Stimulated activated CD8-positive, alpha-beta memory T cell treated with anti-CD3 and anti-CD28 coated beads, Interleukin-2, amount 100 ng/mL, for 1 hour (primary cell): ENCODE results near the gene MMP23B.

Experiments
- DNase-seq, 2 donors: peaks; one replicate each; pipeline ENCODE4 v3.0.0-alpha.2; 2020; ENCODE audit warnings: low read depth in 2 of 2

The MMP23B gene

GRCh38 chr1:1602968-1603506 lies 28.9 kb upstream of the MMP23B start:
- DNase-seq: no peak

DNA sequence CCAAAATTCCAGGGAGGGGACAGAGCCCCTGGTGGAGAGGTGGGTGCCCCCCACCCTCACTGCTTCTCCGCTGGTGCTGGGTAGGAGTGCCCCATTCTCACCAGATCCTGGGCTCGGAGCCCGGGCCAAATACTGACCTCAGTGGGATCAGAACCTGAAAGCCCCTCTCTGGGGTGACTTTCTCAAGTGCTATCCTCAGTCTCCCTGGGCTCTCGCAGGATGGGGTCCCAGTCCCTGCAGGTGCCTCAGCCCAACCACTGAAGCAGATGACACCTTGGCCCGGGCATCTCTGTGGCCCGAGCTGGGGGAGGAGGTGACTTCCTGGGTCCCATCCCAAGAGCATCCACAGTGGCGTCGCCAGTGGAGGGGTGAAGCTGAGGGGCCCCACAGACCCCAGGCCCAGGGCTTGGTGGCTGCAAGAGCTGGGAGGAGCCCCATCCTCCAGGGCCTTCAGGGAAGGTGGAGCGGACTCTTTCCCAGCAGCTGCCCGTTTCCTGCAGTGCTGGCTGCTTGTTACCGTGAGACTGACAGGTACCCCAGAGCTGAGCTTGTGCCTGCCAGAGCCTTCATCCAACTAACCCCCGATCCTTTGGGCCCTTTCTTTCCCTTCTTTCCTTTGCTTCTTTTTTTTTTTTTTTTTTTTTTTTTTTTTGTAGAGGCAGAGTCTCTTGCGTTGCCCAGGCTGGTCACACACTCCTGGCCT lies 28.2 kb upstream of the MMP23B start:
- no peak for DNase-seq

- no peak for DNase-seq
Measured at GRCh38 chr1:1604374-1605033, 27.5 kb upstream of the MMP23B start.

- no peak for DNase-seq
Measured at GRCh38 chr1:1605034-1605591, 26.9 kb upstream of the MMP23B start.

DNA sequence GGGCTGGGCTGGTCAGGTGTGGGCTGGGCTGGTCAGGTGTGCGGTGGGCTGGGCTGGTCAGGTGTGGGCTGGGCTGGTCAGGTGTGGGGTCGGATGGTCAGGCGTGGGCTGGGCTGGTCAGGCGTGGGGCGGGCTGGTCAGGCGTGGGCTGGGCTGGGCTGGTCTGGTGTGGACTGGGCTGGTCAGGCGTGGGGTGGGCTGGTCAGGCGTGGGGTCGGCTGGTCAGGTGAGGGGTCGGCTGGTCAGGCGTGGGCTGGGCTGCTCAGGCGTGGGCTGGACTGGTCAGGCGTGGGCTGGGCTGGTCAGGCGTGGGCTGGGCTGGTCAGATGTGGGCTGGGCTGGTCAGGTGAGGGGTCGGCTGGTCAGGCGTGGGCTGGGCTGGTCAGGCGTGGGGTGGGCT lies 26.2 kb upstream of the MMP23B start:
- DNase-seq: no peak

- DNase-seq: no peak
Measured at GRCh38 chr1:1606232-1606631, 25.7 kb upstream of the MMP23B start.

- DNase-seq: no peak
Measured at GRCh38 chr1:1609822-1610485, 22.0 kb upstream of the MMP23B start.

GRCh38 chr1:1610796-1611195 lies 21.2 kb upstream of the MMP23B start:
- DNase-seq: no peak

DNA sequence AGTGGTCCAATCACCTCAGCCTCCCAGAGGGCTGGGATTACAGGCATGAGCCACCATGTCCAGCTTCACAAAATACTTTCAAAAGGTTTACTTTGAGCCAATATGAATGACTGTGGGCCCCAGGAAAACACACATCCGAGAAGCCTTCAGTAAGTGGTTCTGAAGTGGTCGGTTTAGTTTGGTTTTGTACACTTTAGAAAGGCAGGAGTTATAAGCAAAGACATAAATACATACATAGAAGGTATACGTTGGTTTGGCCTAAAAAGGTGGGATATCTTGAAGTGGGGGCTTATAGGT lies 19.9 kb upstream of the MMP23B start:
- no peak for DNase-seq

- DNase-seq: no peak
Measured at GRCh38 chr1:1613509-1614082, 18.4 kb upstream of the MMP23B start.

DNA sequence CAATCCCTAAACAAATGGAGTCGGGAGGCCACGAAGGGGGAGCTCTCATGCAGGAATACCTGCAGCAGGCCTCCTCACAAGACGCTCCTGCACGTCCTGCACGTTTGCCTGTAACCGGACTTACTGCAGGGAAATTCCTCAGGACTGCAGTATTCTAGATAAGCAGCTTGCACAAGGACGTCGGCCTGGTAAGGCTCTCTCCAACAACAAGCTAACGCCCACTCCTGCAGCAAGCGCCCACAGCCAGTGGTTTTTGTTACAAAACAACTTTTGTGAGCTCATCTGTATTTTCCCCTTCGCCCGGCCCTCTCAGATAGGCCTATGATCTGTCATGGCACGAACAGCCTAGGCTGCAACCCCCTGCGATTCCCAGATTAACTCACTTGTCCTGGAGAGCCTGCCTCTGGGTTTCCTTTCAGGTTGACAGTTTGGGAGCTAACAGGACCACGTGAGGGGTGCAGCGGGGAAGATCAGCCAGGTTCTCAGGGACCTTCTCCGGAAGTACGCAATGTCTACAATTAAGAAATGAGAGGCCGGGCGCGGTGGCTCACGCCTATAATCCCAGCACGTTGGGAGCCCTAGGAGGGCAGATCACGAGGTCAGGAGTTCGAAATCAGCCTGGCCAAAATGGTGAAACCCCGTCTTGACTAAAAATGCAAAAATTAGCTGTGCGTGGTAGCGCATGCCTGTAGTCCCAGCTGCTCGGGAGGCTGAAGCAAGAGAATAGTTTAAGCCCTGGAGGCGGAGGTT lies 17.6 kb upstream of the MMP23B start:
- no peak for DNase-seq

DNA sequence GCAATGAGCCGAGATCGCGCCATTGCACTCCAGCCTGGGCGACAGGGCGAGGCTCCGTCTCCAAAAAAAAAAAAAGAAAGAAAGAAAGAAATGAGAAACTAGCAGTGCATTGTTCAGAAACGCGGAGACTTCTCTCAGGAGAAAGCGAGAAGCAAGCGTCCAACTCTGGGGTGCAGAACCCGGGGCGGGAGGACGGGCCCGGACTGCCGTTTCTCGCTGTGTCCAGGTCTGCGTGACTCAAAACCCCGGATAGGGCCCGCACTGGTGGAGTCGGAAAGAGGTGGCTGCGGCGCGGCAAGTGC lies 17.1 kb upstream of the MMP23B start:
- no peak for DNase-seq

DNA sequence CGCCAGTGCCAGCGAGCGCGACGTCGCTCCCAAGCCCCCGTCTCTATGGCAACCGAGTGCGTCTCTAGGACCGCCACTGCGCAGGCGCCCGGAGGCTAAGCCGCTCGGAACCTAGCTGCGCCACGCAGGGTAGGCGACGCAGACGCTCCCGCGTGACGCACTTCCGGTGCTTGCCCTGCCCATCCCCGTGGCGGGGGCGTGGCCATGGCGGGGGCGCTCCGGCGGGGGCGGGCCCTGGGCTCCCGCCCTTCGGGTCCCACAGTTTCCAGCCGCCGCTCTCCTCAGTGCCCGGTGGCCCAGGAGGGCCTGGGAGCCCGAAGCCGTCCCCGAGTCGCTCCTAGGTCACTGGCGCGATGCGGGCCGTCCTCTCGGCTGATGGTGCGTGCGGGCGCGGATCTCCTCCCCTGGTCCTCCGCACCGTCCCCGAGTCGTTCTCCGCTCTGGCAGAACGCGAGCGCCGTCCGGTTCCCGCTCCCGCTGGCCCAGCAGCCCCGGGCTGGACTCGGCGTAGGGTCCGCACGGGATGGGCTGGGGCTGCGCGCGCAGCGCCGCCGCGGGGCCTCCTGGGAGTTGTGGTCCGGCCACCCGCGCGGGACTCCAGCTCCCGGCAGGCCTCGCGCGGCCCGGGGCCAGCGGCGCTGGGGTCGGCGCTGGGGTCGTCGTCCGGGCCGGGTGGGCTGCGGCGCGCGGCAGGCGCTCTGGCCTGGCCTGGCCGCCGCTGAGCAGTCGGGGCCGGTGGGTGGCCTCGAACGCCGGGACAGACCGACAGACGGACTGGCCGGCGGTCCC lies 16.5 kb upstream of the MMP23B start, which contains the start of gene MIB2:
TSS of gene MIB2 (plus strand) at position 245 of the 789 bp plus-strand sequence. CDS start 7,953 bp downstream, outside the sequence.
- DNase-seq: peak; percentile 97

DNA sequence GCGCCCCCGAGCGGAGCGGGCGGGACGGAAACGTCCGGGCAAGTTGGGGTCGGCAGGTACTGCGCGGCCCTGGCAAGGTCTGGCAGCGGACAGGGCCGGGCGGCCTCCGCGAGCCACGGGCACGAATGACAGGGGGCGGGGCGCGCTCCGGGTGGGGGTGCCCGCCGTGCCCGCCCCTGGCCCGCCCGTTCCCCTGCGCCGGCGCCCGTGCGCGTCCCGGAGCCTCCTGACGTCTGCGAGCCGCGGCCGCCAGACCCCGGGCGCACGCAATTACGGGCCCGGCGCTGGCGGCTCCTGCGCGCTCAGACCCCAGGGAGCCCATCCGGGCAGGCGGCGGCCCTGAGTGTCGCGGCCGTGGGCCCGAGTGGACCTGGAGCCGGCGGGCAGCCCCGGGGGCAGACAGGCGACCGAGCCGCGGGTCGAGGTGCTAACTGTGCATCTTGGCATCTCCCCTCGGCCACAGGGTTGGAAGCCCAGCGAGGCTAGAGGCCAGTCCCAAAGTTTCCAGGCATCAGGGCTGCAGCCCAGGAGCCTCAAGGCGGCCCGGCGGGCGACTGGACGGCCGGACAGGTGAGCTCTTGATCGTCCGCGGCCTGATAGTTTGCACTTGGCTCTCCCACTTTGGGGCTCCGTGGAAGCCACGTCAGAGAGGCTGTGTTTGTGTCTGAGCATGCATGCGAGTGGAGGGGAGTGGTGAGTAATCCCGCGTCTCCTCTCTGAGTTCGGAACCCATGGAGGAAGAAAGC lies 15.8 kb upstream of the MMP23B start:
- DNase-seq: no peak

GRCh38 chr1:1616838-1617237 lies 15.1 kb upstream of the MMP23B start:
- DNase-seq: no peak

DNA sequence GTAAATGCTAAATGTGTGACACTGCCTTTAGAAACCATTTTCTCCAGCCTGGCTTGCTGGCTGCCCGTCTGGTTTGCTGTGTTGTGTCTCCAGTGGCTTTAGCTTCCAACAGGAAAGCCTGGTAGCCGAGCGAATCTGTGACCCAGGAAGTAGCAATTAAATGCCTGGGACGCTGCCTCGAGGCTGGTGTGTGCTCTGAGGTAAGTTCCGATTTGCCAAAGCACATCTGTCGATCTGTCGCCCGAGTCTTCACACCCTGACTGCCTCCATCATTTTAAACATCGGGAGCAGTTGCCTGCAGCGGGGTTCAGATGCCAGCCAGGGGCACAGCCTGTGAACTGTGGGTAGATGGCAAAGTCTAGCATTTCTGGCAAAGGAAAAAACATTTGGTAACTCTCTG lies 14.5 kb upstream of the MMP23B start:
- DNase-seq: no peak

GRCh38 chr1:1617925-1618324 lies 14.0 kb upstream of the MMP23B start:
- no peak for DNase-seq

GRCh38 chr1:1618396-1619068 lies 13.4 kb upstream of the MMP23B start:
- DNase-seq: no peak

DNA sequence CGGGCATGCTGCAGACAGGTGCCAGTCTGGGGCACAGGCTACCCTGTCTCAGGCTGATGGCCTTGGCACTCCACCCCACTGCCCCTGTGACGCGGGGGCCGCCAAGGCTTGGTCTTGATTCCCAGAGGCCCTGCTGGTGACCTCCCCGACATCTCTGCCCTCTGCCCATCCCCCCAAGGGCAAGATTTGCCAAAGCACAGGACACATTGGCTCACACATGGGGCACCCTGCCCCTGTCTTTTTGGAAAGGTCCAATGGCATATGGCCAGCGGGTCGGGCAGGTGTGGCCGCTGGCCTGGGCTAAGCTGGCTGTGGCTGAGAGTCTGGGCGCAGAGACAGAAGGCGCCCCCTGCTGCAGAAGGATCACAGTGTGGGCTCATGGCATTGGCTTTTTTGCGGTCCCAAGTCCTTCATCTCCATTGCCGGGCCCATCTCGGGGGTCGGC lies 12.0 kb upstream of the MMP23B start:
- DNase-seq: no peak
